K562 (cell line): ENCODE results near the gene PRR29. TPM values are rescaled to one million over a fixed set of nuclear protein-coding genes. Genes with fewer than 3 reads are reported as not detected.

Source experiments
- ATAC-seq: fragments of 200-7000 bp; cut with Tn5 transposase; 3 replicates; pipeline ENCODE4 v1.9.1; 2020; ENCODE audit warnings: moderate library complexity
- BruUV-seq: library from RNA; stranded (reverse); fragments of 400-500 nt; replicated peaks from 2 replicates; lab custom pipeline; 2021; lab: Mats Ljungman, UMichigan
- CTCF ChIA-PET: fragments of 300-600 bp; formaldehyde crosslinking; extraction: SDS; loops from one replicate; lab custom pipeline; 2021; ENCODE audit warnings: low intra/inter-chr PET ratio; lab: Yijun Ruan, JAX
- POLR2A ChIA-PET: fragments of 300-600, 350-650 bp; sonication (Branson Sonifier 250); formaldehyde crosslinking; extraction: SDS; loops from one replicate; lab custom pipeline; 2021; ENCODE audit warnings: antibody characterized with exemption, inconsistent platforms; lab: Yijun Ruan, JAX
- DNase-seq, 4 experiments: peaks; one replicate each; pipeline versions ENCODE4 v3.0.0 to v3.0.0-alpha.2; 2011 to 2018; ENCODE audit warnings: low spot score in 3 of 4, mixed read lengths in 3 of 4; ENCODE audit errors: extremely low read depth in 1 of 4
- FAIRE-seq: peaks from 2 replicates; lab custom pipeline; 2011; peaks lifted over from hg19 to GRCh38; lab: Jason Lieb, UNC
- H2AFZ ChIP-seq: 2 replicates; pipeline ENCODE4 v1.6.0; 2011; ENCODE audit warnings: low read depth, low read length, control low read depth, inconsistent platforms
- H3K27ac ChIP-seq: fragments of 200-600 bp; 3 replicates; pipeline ENCODE4 v1.8.0; 2011; ENCODE audit warnings: low read depth, mild to moderate bottlenecking, control low read depth, inconsistent platforms, low read length, moderate library complexity, mixed read lengths; ENCODE audit errors: extremely low read depth
- H3K27me3 ChIP-seq, 2 experiments: fragments of 300-600 bp in 1 of 2; 2 replicates in 1 of 2; 3 replicates in 1 of 2; pipeline versions ENCODE4 v1.6.0 to v1.8.0; 2011; ENCODE audit warnings: inconsistent platforms in 2 of 2, low read length in 2 of 2, mild to moderate bottlenecking in 1 of 2, mixed read lengths in 1 of 2, moderate library complexity in 1 of 2; ENCODE audit not compliant: control insufficient read depth in 2 of 2, insufficient read depth in 2 of 2
- H3K36me3 ChIP-seq: fragments of 300-600 bp; 3 replicates; pipeline ENCODE4 v1.8.0; 2011; ENCODE audit warnings: mild to moderate bottlenecking, low read length, inconsistent platforms; ENCODE audit not compliant: control insufficient read depth, insufficient read depth
- H3K4me1 ChIP-seq, 2 experiments: fragments of 200-600 bp in 1 of 2; replicated peaks in 1 of 2; 2 replicates in 1 of 2; 3 replicates in 1 of 2; pipeline versions ENCODE4 v1.5.1 to v1.8.0; 2011; ENCODE audit warnings: inconsistent platforms in 2 of 2, low read length in 2 of 2, mild to moderate bottlenecking in 1 of 2, mixed read lengths in 1 of 2, moderate library complexity in 1 of 2; ENCODE audit not compliant: control insufficient read depth in 2 of 2, insufficient read depth in 2 of 2
- H3K4me2 ChIP-seq: 2 replicates; pipeline ENCODE4 v1.6.1; 2011; ENCODE audit warnings: low read length, control low read depth, inconsistent platforms, mixed read lengths; ENCODE audit not compliant: insufficient read depth
- H3K4me3 ChIP-seq: fragments of 200-600 bp; sonication (generic), shearing (Covaris generic); 2 replicates; pipeline ENCODE4 v1.5.1; 2016; ENCODE audit warnings: control low read depth, inconsistent platforms
- H3K79me2 ChIP-seq: fragments of 200-600 bp; 3 replicates; pipeline ENCODE4 v1.8.0; 2011; ENCODE audit warnings: low read length, inconsistent platforms; ENCODE audit not compliant: control insufficient read depth, insufficient read depth
- H3K9ac ChIP-seq, 2 experiments: 2 replicates each; pipeline versions ENCODE4 v1.6.0 to v1.6.1; 2011; ENCODE audit warnings: low read depth in 2 of 2, low read length in 2 of 2, control low read depth in 1 of 2, inconsistent platforms in 1 of 2, mild to moderate bottlenecking in 1 of 2, mixed read lengths in 1 of 2; ENCODE audit not compliant: insufficient read depth in 1 of 2
- H3K9me1 ChIP-seq: one replicate; pipeline ENCODE4 v1.6.0; 2011; ENCODE audit warnings: inconsistent platforms, mild to moderate bottlenecking, low read length, moderate library complexity; ENCODE audit not compliant: control insufficient read depth, insufficient read depth
- H3K9me3 ChIP-seq: replicated peaks from 2 replicates; pipeline ENCODE4 v1.5.1; 2011; ENCODE audit warnings: low read depth, low read length, inconsistent platforms; ENCODE audit not compliant: control insufficient read depth, insufficient read depth
- H4K20me1 ChIP-seq: replicated peaks from 2 replicates; pipeline ENCODE4 v1.6.1; 2011; ENCODE audit warnings: low read length, inconsistent platforms, mixed read lengths; ENCODE audit not compliant: control insufficient read depth, insufficient read depth
- FOXP1 ChIP-seq: sonication (generic); formaldehyde crosslinking; IDR thresholded peaks from 2 replicates; pipeline ENCODE4 v1.8.0; 2022; ENCODE audit warnings: mild to moderate bottlenecking, missing genetic modification reagents
- HDAC8 ChIP-seq: fragments of 450-650 bp; IDR thresholded peaks from 2 replicates; pipeline ENCODE4 v1.6.1; 2016; ENCODE audit warnings: mild to moderate bottlenecking, missing genetic modification characterization, moderate library complexity, missing compliant biosample characterization
- OTX1 ChIP-seq: fragments of 450-650 bp; formaldehyde crosslinking; IDR thresholded peaks from 2 replicates; pipeline ENCODE4 v1.4.0; 2022; ENCODE audit warnings: mild to moderate bottlenecking
- RBM25 ChIP-seq: fragments of 200-400 bp; formaldehyde crosslinking; IDR thresholded peaks from 2 replicates; pipeline ENCODE4 v1.6.1; 2018; ENCODE audit warnings: low read length, low read depth, moderate library complexity; ENCODE audit not compliant: severe bottlenecking
- RCOR1 ChIP-seq, 2 experiments: IDR thresholded peaks; 2 replicates each; pipeline ENCODE4 v1.6.1; 2012; ENCODE audit warnings: low read depth in 2 of 2, low read length in 2 of 2, borderline replicate concordance in 1 of 2, improper control_type of control experiment in 1 of 2
- ZNF121 ChIP-seq: sonication (generic); formaldehyde crosslinking; conservative IDR thresholded peaks from 2 replicates; pipeline ENCODE4 v1.8.0; 2022; ENCODE audit warnings: missing genetic modification reagents
- ZNF143 ChIP-seq: sonication (generic); formaldehyde crosslinking; IDR thresholded peaks from 2 replicates; pipeline ENCODE4 v1.9.0; 2022; ENCODE audit warnings: mild to moderate bottlenecking, missing genetic modification reagents
- WGBS: fragments of 100-300 bp; shearing (Covaris generic); methylation state at CpG from one replicate; pipeline ENCODE4 v1.1.6; 2016; ENCODE audit warnings: low coverage, mixed read lengths; ENCODE audit not compliant: insufficient coverage; ENCODE audit errors: missing lambda C conversion rate; 5-methylcytosine and 5-hydroxymethylcytosine counted together
- in situ Hi-C: fragments of 300-500 bp; cut with MboI; formaldehyde crosslinking; loops from 4 replicates; pipeline ENCODE4 v1.15.0; 2018; ENCODE audit warnings: inconsistent platforms, mixed read lengths
- intact Hi-C: fragments of 100-400 bp; cut with micrococcal nuclease; formaldehyde crosslinking; loops from 2 replicates; pipeline ENCODE4 v1.14.2; 2022
- polyA plus RNA-seq, 8 experiments: library from polyadenylated mRNA; depleted of rRNA in 4 of 8; stranded (reverse) in 5 of 8; unstranded in 3 of 8; fragments of >200 nt; fragmentation: Nextera tagmentation in 2 of 8; fragmentation: Illumina TruSeq in 1 of 8; extraction: Ambion mirVana in 2 of 8; extraction: Trizol in 1 of 8; gene quantifications; 2 replicates each; pipeline versions ENCODE4 v1.2.1 to v1.2.3, GENCODE V29; 2011 to 2014; ENCODE audit warnings: inconsistent platforms in 1 of 8, missing spikeins in 1 of 8
- total RNA-seq, 7 experiments: library from RNA; depleted of rRNA in 6 of 7; stranded (reverse); fragments of >200 nt in 6 of 7; fragmentation: Illumina TruSeq in 2 of 7; extraction: Trizol in 2 of 7; gene quantifications; 2 replicates each; pipeline versions ENCODE4 v1.2.1 to v1.2.3, GENCODE V29; 2011 to 2021; ENCODE audit warnings: low replicate concordance in 1 of 7
- TF ChIP-seq, protein P1 (sequence below): fragments of 450-650 bp; formaldehyde crosslinking; IDR thresholded peaks from 2 replicates; pipeline ENCODE4 v1.4.0; 2020; ENCODE audit warnings: mild to moderate bottlenecking
- TF ChIP-seq, protein P2 (sequence below): fragments of 450-650 bp; IDR thresholded peaks from 2 replicates; pipeline ENCODE4 v1.6.1; 2016; ENCODE audit warnings: low read depth

PRR29 gene
- total and polyA plus RNA-seq, 9 of the 15 experiments (the other 6 are each of a cell fraction or from before 2014, with no cell fraction given), result 0.08 to 0.58 (median 0.15) TPM; not detected in 5

DNA sequence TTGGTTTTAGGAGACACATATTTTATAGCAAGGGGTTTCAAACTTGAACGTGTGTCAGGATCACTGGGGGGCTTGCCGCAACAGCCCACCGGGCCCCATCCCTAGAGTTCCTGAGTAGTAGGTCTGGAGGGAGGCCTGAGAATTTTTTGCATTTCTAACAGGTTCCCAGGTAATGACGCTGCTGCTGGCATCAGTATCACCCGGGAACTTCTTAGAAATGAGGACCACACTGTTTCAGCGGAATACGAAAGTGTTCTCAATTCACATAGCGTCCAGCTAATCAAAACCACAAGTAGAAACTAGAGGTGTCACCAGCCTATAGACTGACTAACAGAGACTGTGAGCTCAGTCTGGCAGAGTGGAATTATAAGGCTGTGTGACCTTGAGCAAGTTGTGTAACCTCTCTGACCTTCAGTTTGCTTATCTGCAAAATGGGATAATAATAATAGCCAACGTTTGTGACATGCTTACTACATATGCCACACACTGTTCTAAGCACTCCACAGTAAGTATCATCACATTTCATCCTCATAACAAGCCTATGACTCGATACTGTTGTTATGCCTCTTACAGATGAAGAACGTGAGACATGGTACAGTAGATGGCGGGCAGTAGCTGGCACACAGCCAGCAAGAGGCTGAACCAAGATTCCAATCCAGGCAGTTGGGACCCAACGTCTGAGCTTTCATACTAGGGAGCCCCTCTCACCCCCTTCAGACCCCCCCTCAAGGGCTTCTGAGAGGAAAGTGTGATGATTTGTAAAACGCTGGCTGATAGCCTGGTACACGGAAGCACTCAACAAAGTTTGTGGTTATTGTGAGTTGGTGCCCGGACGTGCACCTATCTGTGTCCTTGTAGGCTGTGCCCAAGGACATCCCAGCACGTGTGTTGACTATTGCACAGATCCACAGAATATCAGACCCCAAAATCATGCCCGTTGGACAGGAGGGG is 26.9 kb downstream of the PRR29 start:
- ATAC-seq, result peak; percentile 2; the same call in 2 of the 3 replicates
- Histone ChIP-seq H3K36me3 (no peaks in the 10 kb centered on the region), H3K4me2 (peak overlapping the region; percentile 77), H2AFZ (peak overlapping the region; percentile 88), H3K4me1 (peaks cover 34 to 35% of the 10 kb centered on the region in 2 experiments; a peak in 4 of 5 replicates), H3K9ac (peak overlapping the region; percentile 21 to 75; a peak in 3 of 4 replicates), H3K9me3 (no peaks in the 10 kb centered on the region), H3K79me2 (no peaks in the 10 kb centered on the region), H3K9me1 (no peaks in the 10 kb centered on the region), H3K4me3 (no peak overlapping the region), H3K27me3 (no peaks in the 10 kb centered on the region), H4K20me1 (no peaks in the 10 kb centered on the region), H3K27ac (peak overlapping the region; percentile 93)
- in situ Hi-C loops, result loop anchor here (10.0 kb wide), 2 partner anchors 110 to 260 kb away; partner anchors contain the start of genes CSHL1 and GH1
- CTCF ChIA-PET, result interaction anchor here (0.6 to 2.1 kb wide), 3 partner anchors 103 to 135 kb away, joined by 3 to 10 read pairs (median 4); partner anchors contain the start of gene GH1
- WGBS, result 36% methylated on average over 19 of the region's 19 CpGs
- FAIRE-seq, result peak; percentile 29
- POLR2A ChIA-PET, result interaction anchor here (0.6 to 4.2 kb wide), 11 partner anchors 12 to 121 kb away, joined by 3 to 24 read pairs (median 6); no protein-coding TSS in a partner anchor
- no TSS peak for BruUV-seq
- no peak for DNase-seq
- intact Hi-C loops, result loop anchor here (2.0 to 10.0 kb wide), 4 partner anchors 33 to 257 kb away; partner anchors contain the start of gene GH1
- TF ChIP-seq HDAC8 (tag), result peak; percentile 64; the same call in 1 of the 2 replicates
- TF ChIP-seq RBM25, result peak; percentile 93
- peak in 1 of 2 experiments; percentile 79; a peak in 3 of 4 replicates for TF ChIP-seq RCOR1 (IDR thresholded peaks at IDR 0.05; ENCODE audit: borderline replicate concordance in 1 of 2, low read depth in 2 of 2, low read length in 2 of 2)
- TF ChIP-seq OTX1 (CRISPR knock-in tag), result no peak
- 0 out of 2 replicates have a peak, but pooled peaks have one; percentile 30 for TF ChIP-seq ZNF143 (CRISPR knock-in tag)
- TF ChIP-seq ZNF121 (CRISPR knock-in tag), result 0 out of 2 replicates have a peak, but pooled peaks have one; percentile 23
- TF ChIP-seq, protein P1, sequence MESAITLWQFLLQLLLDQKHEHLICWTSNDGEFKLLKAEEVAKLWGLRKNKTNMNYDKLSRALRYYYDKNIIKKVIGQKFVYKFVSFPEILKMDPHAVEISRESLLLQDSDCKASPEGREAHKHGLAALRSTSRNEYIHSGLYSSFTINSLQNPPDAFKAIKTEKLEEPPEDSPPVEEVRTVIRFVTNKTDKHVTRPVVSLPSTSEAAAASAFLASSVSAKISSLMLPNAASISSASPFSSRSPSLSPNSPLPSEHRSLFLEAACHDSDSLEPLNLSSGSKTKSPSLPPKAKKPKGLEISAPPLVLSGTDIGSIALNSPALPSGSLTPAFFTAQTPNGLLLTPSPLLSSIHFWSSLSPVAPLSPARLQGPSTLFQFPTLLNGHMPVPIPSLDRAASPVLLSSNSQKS, result no peak
- TF ChIP-seq, protein P2, sequence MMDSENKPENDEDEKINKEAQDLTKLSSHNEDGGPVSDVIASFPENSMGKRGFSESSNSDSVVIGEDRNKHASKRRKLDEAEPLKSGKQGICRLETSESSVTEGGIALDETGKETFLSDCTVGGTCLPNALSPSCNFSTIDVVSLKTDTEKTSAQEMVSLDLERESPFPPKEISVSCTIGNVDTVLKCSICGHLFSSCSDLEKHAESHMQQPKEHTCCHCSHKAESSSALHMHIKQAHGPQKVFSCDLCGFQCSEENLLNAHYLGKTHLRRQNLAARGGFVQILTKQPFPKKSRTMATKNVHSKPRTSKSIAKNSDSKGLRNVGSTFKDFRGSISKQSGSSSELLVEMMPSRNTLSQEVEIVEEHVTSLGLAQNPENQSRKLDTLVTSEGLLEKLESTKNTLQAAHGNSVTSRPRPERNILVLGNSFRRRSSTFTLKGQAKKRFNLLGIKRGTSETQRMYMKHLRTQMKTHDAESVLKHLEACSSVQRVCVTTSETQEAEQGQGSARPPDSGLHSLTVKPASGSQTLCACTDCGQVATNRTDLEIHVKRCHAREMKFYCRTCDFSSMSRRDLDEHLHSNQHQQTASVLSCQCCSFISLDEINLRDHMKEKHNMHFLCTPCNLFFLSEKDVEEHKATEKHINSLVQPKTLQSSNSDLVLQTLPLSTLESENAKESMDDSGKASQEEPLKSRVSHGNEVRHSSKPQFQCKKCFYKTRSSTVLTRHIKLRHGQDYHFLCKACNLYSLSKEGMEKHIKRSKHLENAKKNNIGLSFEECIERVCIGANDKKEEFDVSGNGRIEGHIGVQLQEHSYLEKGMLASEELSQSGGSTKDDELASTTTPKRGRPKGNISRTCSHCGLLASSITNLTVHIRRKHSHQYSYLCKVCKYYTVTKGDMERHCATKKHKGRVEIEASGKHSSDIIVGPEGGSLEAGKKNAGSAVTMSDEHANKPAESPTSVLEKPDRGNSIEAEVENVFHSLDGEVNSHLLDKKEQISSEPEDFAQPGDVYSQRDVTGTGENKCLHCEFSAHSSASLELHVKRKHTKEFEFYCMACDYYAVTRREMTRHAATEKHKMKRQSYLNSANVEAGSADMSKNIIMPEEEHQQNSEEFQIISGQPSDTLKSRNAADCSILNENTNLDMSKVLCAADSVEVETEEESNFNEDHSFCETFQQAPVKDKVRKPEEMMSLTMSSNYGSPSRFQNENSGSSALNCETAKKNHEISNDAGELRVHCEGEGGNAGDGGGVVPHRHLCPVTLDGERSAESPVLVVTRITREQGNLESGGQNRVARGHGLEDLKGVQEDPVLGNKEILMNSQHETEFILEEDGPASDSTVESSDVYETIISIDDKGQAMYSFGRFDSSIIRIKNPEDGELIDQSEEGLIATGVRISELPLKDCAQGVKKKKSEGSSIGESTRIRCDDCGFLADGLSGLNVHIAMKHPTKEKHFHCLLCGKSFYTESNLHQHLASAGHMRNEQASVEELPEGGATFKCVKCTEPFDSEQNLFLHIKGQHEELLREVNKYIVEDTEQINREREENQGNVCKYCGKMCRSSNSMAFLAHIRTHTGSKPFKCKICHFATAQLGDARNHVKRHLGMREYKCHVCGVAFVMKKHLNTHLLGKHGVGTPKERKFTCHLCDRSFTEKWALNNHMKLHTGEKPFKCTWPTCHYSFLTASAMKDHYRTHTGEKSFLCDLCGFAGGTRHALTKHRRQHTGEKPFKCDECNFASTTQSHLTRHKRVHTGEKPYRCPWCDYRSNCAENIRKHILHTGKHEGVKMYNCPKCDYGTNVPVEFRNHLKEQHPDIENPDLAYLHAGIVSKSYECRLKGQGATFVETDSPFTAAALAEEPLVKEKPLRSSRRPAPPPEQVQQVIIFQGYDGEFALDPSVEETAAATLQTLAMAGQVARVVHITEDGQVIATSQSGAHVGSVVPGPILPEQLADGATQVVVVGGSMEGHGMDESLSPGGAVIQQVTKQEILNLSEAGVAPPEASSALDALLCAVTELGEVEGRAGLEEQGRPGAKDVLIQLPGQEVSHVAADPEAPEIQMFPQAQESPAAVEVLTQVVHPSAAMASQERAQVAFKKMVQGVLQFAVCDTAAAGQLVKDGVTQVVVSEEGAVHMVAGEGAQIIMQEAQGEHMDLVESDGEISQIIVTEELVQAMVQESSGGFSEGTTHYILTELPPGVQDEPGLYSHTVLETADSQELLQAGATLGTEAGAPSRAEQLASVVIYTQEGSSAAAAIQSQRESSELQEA, result no peak
- peak; percentile 69 for TF ChIP-seq FOXP1 (CRISPR knock-in tag)
